ENCODE measurements around the gene H1-8.
A peak's percentile ranks its signal among the peaks of the same experiment; 100 is the strongest.
"Not testable (repeated sequence)": the region's sequence is repeated elsewhere in the genome, so short reads cannot be mapped to it uniquely, and the experiment has no call there.

Gene H1-8, protein sequence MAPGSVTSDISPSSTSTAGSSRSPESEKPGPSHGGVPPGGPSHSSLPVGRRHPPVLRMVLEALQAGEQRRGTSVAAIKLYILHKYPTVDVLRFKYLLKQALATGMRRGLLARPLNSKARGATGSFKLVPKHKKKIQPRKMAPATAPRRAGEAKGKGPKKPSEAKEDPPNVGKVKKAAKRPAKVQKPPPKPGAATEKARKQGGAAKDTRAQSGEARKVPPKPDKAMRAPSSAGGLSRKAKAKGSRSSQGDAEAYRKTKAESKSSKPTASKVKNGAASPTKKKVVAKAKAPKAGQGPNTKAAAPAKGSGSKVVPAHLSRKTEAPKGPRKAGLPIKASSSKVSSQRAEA

DNA sequence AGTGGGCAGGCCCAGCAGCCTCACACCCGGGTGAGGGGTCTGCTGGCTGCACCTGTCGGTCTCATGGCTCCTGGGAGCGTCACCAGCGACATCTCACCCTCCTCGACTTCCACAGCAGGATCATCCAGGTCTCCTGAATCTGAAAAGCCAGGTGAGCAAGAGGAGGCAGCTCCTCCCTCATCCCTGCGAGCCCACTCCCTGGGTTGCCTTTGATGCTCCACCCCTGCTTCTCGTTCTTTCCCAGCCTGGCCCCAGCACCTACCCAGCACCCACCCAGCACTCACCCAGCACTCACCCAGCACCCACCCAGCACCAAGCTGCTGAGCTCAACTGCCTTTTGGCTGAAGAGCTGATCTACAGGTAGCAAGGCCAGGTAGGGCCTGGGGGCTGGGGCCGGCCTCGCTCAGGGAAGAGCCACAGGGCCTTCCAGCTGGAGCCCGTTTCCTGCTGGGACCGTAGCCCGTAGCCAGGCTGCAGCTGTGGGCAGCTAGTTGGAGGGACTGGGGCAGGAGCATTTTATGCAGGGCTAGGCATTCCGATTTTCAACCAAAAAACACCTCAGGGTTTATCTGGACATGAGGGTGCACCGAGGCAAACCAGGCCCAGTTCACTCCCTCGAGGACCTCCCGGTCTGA, at the start of gene H1-8:
Gene H1-8, plus strand, starts transcription at position 20 of the 635 bp plus-strand sequence. Its CDS starts 44 bp downstream, at position 64.
- DNase-seq: no peak

DNA sequence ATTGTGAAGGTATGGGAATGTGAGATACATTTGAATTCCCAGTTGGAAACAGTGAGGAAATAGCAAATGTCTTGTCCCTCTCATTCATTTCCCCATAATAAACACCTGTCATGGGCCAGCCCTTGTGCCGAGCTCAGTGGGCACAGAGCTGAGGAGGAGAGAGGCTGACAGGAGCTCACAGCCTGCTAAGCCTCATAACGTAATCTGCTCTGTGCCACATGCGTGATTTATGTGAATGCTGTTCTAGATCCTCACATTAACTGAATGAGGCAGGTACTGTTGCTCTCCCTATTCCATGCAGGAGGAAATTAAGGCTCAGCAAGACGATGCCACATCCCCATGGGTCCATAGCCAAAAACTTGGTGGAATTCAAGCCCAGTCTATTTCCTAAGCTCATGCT, 49.8 kb upstream of the H1-8 start:
- no peak for DNase-seq

DNA sequence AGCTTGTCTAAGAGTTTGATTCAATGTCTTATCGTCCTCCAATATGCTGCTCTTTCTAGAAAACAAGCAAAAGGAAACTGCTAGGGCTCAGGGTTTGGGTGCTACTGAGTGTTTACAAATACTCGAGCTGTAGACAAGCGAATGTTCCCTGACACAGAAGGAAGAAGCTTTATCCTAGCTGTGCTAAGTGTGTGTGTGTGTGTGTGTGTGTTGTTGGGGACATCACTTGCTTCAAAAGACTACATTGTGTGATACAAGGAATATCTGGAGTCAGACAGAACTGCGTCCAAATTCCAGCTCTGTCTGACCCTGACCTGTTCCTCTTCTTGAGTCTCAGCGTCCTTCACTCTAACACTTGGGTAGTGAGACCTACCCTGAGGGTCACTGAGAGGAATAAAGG, 48.5 kb upstream of the H1-8 start:
- DNase-seq: not testable (repeated sequence)

DNA sequence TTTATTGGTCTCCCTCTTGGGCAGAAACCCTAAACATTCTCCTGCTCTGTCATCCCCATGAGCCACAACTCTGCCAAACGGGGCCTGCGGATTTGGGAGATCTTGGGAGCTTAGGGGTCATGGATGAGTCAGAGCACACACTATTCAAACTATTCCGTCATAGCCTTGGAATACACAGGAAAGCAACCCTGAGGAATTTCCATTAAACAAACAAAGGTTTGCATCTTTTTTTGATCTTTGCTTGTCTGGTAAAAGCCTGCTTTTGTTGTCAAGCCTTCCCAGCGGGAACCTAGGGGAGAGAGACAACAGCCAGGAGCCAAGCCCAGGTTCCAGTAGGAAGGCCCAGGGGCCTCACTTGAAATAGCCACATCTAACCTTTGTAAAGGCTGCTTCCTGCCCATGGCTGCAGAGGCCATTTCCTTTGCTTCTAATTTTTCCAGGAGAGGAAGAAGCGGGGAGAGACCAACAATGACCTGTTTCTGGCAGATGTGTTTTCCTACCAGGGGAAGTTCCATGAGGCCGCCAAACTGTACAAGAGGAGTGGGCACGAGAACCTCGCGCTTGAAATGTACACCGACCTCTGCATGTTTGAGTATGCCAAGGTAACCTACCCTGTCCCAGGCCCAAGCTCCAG, 47.9 kb upstream of the H1-8 start:
- DNase-seq: not testable (repeated sequence)

DNA sequence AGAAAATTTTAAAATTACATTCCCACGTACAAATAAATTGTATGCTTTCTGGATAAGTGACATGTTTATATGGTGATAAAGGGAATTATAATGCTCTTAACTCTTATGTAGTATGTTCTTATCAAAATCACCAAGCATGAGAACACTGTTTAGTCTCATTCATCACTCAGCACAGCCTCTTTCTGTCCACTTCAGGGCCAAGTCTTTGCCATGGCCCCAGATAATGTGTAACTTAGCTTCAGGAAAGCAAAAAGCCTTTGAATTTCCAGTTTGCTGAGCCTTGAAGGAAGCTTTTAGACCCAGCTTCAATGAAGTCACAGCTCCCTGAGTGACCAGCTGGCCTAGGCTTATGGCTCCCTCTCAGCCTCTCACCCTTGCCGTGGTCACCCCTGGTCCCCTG, 45.1 kb upstream of the H1-8 start:
- DNase-seq: not testable (repeated sequence)

DNA sequence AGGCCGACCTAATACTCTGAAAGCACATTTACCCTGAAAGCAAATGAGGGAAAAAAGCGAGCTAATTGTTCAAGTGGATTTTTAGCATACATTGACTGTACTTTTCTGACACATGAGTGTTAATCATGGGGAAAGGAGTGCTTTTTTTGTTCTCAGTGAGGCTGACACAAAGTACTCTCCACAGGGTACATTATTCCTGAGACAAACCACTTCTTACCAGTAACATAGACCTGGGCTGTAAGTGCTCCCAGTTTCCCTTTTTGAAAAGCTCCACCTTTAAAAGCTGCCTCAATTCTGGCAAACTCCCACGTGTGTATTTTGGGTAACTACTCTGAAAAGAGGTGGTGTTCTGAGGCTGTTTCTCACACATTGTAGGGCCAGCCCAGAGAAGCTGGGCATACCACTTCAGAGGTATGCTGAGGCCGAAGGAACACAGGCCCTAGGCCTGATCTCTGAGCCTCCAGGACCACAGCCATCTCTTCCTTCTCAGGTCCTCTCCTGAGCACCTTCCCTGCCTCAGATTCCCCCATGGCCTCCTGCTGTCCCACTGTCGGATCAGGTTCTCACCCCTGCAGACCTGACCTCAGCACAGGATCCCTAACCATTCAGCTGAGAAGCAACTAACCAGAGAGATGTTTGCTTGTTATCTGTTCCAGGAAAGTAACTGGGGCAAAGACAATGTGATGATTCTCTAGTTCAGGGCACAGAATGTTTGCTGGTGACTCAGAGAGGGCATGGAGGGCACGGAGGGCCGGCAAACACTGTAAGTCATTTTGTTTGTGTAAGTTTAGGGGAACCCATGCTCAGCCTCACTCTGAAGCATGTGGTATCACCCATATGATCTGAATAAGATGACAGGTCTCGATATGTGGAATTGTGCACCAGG, 44.1 kb upstream of the H1-8 start:
- DNase-seq: not testable (repeated sequence)

DNA sequence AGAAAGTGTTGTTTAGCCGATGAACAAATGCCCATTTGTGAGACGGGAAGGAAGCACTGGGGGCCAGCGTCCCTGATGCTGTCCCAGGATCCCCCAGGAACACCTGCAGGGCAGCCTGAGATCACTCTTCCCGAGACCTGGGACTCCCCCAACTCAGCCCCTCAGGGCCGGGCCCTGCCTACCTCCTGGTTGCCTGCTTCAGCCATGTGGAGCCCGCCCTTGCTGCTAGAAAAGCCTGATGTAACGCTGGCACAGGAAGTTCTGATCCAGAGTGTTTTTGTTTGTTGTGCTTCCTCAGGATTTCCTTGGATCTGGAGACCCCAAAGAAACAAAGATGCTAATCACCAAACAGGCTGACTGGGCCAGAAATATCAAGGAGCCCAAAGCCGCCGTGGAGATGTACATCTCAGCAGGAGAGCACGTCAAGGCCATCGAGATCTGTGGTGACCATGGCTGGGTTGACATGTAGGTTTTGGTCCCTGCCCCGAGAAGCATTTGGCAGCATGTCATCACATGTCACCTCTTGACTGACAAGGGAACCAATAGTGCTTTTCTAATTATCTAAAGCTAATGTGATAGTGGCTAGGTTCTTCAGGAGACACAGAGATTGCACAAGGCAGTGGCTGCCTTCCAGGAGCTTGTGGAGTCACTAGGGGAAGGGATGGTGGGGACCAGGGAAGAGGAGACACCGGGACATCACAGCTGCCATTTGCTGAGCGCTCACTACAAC, 43.2 kb upstream of the H1-8 start:
- not testable (repeated sequence) for DNase-seq

DNA sequence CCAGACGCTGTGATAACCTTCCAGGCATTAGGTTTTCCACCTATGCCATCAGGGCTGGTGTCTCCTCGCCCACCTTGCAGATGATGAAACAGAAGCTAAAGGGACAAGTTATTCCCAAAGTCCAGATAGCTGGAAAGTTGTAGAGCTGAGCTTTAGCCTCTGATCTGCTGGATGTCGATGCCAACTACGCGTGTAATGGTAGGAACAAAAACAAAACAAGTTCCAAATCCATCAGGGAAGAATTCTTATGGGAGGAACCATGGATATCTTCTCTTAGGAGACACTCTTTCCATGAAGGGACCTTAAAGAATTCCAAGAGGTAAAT, 42.7 kb upstream of the H1-8 start:
- no peak for DNase-seq

DNA sequence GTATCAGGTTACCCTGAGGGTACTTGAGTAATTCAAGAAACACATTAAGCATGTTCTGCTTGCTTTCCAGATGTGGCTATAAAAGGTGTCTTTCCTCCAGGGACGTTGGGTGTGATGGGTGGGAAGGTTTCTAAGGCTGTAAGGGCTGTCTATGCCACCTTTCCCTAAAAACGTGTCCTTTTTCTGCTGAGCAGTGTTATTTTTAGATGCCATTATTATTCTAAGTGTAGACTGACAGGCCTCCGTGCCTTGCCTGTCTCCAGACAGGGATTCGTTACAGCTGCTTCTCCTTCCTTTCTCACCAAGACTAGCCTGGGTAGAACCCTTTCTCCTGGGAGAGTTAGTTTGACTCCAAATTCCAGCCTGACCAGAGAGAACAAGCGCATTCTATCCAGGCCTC, 41.3 kb upstream of the H1-8 start:
- no peak for DNase-seq

DNA sequence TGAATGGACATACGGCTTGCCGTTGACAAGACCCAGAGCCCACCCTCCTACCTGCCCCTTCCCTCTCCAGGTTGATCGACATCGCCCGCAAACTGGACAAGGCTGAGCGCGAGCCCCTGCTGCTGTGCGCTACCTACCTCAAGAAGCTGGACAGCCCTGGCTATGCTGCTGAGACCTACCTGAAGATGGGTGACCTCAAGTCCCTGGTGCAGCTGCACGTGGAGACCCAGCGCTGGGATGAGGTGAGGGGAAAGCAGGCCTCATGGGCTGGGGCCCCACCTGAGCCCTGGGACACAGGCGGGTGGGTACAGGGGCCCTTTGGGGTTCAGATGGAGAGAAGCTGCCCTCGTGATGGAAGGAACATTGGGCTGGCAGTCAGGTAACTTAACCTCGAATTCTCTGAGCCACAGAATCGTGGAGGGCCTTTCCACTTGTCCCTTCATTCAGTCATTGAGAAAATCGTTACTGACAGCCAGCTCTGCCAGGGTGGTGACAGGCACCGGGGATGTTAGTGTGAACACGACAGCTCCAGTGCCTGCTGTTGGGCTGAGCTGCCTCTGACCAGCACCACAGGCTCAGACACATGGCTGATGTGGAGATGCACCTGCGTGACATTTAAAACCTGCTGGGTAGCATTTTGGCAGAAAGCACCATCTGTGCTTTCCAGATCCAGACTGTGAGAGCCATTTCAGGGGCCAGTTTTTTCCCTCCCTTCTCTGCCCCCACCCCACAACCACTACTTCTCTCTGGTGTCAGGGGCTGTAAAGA, 40.1 kb upstream of the H1-8 start:
- DNase-seq: no peak

DNA sequence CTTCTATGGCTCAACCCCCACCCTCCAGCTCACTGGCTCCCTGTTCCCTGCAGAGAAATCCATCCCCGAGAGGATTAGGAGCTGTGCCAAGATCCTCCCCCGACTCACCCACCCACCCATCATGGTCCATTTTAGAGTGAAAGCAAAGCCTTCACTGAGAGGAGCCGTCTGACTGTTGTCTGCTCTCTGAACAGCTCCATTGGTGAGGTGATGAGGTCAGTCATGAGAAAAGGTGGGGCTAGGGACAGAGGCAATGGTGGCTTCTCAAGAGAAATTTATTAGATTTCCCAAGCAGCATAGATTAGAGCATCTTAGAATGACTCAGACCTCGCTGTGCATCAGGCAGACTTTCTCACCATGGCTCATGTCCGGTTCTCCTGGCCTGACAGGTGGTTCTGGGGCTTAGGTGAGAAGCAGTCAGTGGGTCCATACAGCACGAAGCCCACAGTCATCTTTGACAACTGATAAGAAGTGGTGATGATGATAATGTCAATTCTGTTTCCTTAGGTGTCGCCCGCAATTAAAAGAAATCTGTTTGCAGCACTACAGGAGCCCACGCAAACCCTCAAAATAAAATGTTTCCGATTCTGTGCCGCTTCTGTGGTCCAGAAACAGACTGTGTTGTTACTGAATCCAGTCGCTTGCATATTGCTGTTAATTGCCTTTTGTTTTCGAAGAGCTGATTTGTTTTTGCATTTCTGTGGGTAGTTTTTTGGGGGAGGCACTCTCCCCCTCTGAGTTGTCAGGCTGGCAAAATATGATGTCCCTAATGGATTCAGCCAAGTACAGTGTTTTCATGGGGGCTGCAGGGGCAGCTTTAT, 39.3 kb upstream of the H1-8 start:
- DNase-seq: peak; percentile 31

DNA sequence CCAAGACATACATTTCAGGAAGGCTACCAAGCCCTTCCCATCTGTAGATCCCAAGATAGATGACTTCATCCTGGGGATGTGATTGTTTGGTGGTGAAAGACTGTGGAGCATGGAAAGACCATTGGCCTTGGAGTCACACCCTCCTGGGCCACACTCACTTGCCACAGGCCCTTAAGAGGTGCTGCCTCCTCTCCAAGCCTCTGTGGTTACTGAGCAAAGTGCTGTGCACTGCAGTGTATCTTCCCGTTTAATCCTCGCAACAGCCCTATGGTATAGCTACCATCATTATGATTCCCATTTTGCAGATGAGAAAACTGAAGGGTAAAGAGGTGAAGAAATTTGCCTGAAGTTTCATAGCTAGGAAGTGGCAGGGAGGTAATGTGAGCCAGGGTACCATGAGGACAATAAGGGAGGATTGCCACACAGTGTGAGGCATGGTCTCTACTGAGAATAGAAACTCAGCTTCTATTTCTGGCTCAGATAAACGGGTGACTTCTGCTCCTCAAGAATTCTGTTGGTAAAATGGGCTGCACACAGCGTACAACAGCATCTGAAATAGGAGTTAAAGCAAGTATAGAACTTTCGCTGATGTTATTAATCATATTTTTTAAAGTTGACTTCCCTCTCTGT, 38.4 kb upstream of the H1-8 start:
- no peak for DNase-seq

DNA sequence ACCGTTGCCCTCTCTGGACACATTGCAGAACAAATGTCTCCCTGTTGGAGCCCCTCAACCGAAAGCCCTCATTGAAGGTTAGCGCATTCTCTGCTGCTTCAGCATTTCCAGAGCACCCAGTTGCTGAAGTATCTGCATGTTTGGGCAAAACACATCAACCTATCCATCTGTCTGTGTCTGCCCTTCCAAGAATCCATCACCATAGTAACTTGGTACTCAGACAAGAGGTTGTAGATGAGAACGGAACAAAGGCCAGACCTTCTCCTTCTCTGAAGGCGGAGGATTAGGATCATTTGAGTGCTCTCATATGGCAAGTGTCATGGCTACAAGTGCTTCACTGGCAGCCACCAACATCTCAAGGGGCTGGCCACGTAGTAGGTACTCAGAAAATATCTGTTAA, 37.6 kb upstream of the H1-8 start:
- no peak for DNase-seq

DNA sequence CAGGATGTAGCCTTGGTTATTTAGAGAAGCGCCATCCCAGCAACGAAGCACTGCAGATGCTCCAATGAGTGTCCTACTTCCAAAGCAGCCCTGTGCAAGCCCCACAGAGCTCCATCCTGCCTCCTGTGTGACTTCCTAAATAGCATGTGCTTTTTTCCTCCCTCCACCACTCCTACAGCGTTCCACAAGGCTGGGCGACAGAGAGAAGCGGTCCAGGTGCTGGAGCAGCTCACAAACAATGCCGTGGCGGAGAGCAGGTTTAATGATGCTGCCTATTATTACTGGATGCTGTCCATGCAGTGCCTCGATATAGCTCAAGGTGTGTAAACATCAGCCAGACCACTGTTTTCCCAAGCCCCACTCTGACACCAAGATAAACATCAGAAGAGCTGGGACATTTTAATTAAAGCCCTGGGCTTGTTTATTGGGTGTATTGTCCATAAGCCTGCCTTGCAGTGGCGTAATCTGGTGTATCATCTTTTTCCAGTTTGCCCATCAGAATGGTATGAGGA, 36.7 kb upstream of the H1-8 start:
- no peak for DNase-seq

DNA sequence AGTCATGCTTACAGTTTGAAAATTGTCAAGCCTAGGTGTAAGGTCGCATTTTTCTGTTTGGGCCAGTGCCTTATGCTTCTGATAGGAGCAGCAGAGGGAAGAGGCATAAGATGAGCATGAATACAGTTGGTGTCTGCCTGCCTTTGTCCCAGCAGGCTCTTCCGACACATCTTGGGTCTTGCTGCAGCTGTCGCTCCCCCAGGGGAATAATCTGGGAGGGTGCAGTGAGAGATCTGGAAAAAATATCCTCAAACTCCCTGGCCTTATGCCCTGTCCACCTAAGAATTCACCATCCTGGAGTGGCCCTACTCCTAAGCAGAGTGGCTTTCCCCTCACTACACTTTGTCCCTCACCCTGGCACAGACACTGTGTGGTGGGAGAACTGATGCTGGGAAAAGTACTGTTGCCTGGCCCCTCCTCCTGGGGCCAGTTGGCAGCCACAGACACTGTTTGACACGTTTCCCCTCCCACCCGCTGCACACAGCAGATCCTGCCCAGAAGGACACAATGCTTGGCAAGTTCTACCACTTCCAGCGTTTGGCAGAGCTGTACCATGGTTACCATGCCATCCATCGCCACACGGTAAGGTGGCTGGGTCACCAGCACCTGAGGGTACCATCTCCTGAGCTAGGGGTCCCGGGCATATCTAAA, 35.7 kb upstream of the H1-8 start:
- DNase-seq: no peak

DNA sequence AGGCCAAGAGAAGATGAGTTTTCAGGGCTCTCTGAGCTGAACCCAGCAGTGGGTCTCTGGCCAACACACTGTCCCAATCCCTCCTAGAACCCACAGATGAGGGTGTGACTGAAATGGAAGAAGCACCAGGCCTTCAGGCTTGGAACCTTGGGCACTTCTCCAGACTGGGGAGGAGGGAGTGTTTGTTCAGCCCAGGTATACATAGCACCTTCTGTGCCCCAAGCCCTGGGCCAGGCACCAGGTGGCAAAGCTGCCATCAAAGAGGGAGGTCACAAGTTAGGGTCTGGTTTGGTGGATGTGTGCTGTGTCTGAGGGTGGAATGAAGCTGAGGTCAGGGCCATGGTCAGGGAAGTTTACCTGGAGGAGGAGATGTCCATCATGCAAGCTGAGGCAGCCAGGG, 30.4 kb upstream of the H1-8 start:
- DNase-seq: no peak

DNA sequence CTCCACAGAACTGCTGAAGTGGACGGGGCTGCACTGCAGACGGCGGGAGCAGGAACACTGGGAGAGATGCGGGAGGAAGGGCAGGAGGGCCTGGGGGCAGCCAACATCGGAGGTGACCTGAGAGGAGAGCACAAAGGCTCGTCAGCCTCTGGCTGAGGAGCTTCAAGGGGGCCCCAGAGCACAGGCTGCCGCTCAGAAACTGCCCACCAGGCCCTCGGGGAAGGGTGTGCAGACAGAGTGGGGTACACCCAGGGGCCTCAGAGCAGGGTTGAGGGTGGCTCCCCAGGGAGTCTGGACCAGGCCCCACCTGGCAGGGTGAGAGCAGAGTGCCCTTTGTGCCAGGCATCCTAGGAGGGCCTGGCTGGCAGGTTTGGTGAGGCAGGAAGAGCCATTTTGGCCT, 29.3 kb upstream of the H1-8 start:
- DNase-seq: no peak

DNA sequence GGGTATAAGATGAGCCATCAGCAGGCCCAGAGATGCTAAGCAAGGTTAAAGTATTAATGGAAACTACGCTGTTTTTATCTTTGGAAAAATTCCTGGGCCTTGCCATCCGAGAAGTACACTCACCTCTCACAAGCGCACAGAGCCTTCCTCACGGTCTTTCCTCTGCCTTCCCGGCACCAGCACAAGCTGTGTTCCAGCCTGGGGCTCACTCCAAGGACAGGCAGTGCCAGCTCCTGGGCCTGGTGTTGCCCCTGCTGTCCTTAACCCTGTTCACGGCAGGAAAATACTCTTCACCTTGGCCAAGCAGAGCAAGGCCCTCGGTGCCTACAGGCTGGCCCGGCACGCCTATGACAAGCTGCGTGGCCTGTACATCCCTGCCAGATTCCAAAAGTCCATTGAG, 28.9 kb upstream of the H1-8 start:
- DNase-seq: no peak

DNA sequence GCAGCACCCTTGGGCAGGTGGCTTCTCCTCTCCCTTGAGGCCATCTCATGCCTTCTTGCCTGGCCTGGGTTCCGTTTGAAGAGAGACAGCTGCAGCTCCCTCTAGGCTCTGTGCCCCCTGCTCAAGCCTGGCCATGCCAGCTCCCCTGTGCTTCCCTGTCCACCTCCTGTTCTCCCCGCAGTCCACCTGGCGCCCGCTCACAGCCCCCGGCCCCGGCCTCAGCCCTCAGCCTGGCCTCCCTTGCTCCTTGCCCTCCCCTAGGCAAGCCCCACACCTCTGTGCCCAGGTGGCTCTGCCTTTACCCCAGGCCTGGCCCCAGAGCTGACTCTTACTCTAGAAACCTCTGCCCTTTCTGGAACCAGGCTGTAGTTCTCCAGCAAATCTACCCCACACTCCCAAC, 28.4 kb upstream of the H1-8 start:
- DNase-seq: no peak
